ENCODE data around the gene APLP2. TPM values are rescaled to one million over a fixed set of nuclear protein-coding genes. Genes with fewer than 3 reads are reported as not detected.

APLP2 gene
- total and polyA plus RNA-seq, 5 donors from 2014 or later = 53.3 to 86.6 (median 73.9) TPM

GRCh38 chr11:130110339-130111108 is 40.8 kb downstream of the APLP2 start:
- peaks cover 30% of the 10 kb centered on the region for H3K36me3 ChIP-seq (ENCODE audit: control insufficient read depth, insufficient read depth, low read length)

GRCh38 chr11:130112071-130112830 is 42.6 kb downstream of the APLP2 start:
- no peak overlapping the region for H3K4me3 Mint-ChIP-seq
- no peaks in the 10 kb centered on the region for H3K4me1 ChIP-seq (ENCODE audit: control insufficient read depth, insufficient read depth, low read length, poor library complexity, severe bottlenecking)
- peaks cover 0 to 2% (median 0%) of the 10 kb centered on the region in 7 donors for H3K9me3 Mint-ChIP-seq
- no peaks in the 10 kb centered on the region for H3K9me3 ChIP-seq (ENCODE audit: control insufficient read depth in 2 of 2, low read length in 2 of 2)
- H3K36me3 ChIP-seq (ENCODE audit: control insufficient read depth, insufficient read depth, low read length) = peaks cover 30% of the 10 kb centered on the region
- H3K27ac ChIP-seq (ENCODE audit: insufficient read depth, low read length, poor library complexity, severe bottlenecking) = no peak overlapping the region
- peaks cover 0 to 10% (median 3%) of the 10 kb centered on the region in 4 donors for H3K4me1 Mint-ChIP-seq
- no peaks in the 10 kb centered on the region for H3K27me3 Mint-ChIP-seq
- DNase-seq (no peak), ATAC-seq (ENCODE audit: low read depth in 2 of 2) (no peak)
- H3K27ac Mint-ChIP-seq = no peak overlapping the region
- H3K27me3 ChIP-seq (ENCODE audit: control insufficient read depth, insufficient read depth, low read length) = no peaks in the 10 kb centered on the region
- peaks cover 46% of the 10 kb centered on the region for H3K36me3 Mint-ChIP-seq
- no peak overlapping the region for H3K4me3 ChIP-seq (ENCODE audit: low read depth, low read length)

More at GRCh38 chr11:130110339-130111108, 40.8 kb downstream of the APLP2 start:
- peaks cover 0 to 2% (median 0%) of the 10 kb centered on the region in 7 donors for H3K9me3 Mint-ChIP-seq
- no peak overlapping the region for H3K4me3 Mint-ChIP-seq
- H3K9me3 ChIP-seq (ENCODE audit: control insufficient read depth in 2 of 2, low read length in 2 of 2) = no peaks in the 10 kb centered on the region
- no peak overlapping the region for H3K27ac Mint-ChIP-seq
- H3K27me3 ChIP-seq (ENCODE audit: control insufficient read depth, insufficient read depth, low read length) = no peaks in the 10 kb centered on the region
- no peak overlapping the region for H3K4me3 ChIP-seq (ENCODE audit: low read depth, low read length)
- H3K4me1 Mint-ChIP-seq = peaks cover 0 to 14% (median 4%) of the 10 kb centered on the region in 4 donors
- DNase-seq (no peak), ATAC-seq (ENCODE audit: low read depth in 2 of 2) (no peak)
- no peaks in the 10 kb centered on the region for H3K4me1 ChIP-seq (ENCODE audit: control insufficient read depth, insufficient read depth, low read length, poor library complexity, severe bottlenecking)
- H3K36me3 Mint-ChIP-seq = peaks cover 57% of the 10 kb centered on the region
- no peak overlapping the region for H3K27ac ChIP-seq (ENCODE audit: insufficient read depth, low read length, poor library complexity, severe bottlenecking)
- no peaks in the 10 kb centered on the region for H3K27me3 Mint-ChIP-seq

DNA sequence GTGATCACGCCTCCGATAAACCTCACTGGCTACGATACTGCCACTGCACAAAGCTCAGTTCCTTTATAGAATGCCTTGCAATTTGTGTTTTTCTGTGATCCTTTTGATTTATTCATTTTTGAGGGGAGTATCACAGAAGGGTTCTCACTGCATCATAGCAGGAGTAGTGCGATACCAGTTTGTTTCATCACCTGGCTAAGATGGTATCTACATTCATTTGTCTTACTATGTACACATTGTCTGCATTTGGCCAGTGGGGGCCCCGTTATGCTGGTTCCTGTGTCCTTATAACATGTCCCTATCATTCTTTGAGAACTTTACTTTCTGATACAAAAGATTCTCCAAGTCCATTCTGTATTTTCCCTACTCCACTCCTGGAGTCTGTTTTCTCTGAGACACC is 44.6 kb downstream of the APLP2 start:
- Mint-ChIP-seq H3K27me3 (no peaks in the 10 kb centered on the region), H3K4me3 (no peak overlapping the region), H3K27ac (peak overlapping the region in 1 of 3 donors; percentile 40), H3K4me1 (peaks cover 5 to 20% (median 14%) of the 10 kb centered on the region in 4 donors), H3K9me3 (no peaks in the 10 kb centered on the region), H3K36me3 (peaks cover 41% of the 10 kb centered on the region)
- no peaks in the 10 kb centered on the region for H3K9me3 ChIP-seq (ENCODE audit: control insufficient read depth in 2 of 2, low read length in 2 of 2)
- H3K4me3 ChIP-seq (ENCODE audit: low read depth, low read length) = no peak overlapping the region
- no peak for ATAC-seq (ENCODE audit: low read depth in 2 of 2)
- H3K27ac ChIP-seq (ENCODE audit: insufficient read depth, low read length, poor library complexity, severe bottlenecking) = no peak overlapping the region
- peaks cover 30% of the 10 kb centered on the region for H3K36me3 ChIP-seq (ENCODE audit: control insufficient read depth, insufficient read depth, low read length)
- peaks cover 17% of the 10 kb centered on the region for H3K4me1 ChIP-seq (ENCODE audit: control insufficient read depth, insufficient read depth, low read length, poor library complexity, severe bottlenecking)
- no peak for DNase-seq
- H3K27me3 ChIP-seq (ENCODE audit: control insufficient read depth, insufficient read depth, low read length) = no peaks in the 10 kb centered on the region

DNA sequence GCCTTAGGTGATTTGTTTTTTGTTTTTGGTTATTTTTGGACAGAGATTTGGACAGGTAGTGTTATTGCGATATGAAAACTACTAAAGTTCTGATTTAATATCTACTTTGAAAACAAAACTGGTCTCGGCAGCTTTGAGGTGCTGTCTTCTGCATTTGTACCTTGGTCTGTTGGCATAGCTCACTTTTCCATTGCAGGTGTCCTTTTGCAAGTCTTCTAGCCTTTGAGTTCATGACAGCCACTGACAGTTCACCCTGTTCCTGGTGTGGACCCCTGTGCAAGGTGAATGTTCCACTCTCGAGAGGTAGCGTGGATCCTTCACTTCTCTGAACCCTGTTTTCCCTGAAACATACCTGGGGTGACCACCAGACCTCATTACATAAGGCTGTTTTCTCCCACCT is 45.0 kb downstream of the APLP2 start:
- H3K27me3 Mint-ChIP-seq = no peaks in the 10 kb centered on the region
- no peak overlapping the region for H3K4me3 ChIP-seq (ENCODE audit: low read depth, low read length)
- H3K27me3 ChIP-seq (ENCODE audit: control insufficient read depth, insufficient read depth, low read length) = no peaks in the 10 kb centered on the region
- H3K4me3 Mint-ChIP-seq = no peak overlapping the region
- H3K27ac ChIP-seq (ENCODE audit: insufficient read depth, low read length, poor library complexity, severe bottlenecking) = no peak overlapping the region
- H3K36me3 Mint-ChIP-seq = peaks cover 39% of the 10 kb centered on the region
- H3K4me1 ChIP-seq (ENCODE audit: control insufficient read depth, insufficient read depth, low read length, poor library complexity, severe bottlenecking) = peaks cover 18% of the 10 kb centered on the region
- no peak for ATAC-seq (ENCODE audit: low read depth in 2 of 2)
- no peak for DNase-seq
- H3K36me3 ChIP-seq (ENCODE audit: control insufficient read depth, insufficient read depth, low read length) = peaks cover 30% of the 10 kb centered on the region
- H3K27ac Mint-ChIP-seq = no peak overlapping the region
- H3K9me3 Mint-ChIP-seq = no peaks in the 10 kb centered on the region
- peaks cover 9 to 24% (median 19%) of the 10 kb centered on the region in 4 donors for H3K4me1 Mint-ChIP-seq
- no peaks in the 10 kb centered on the region for H3K9me3 ChIP-seq (ENCODE audit: control insufficient read depth in 2 of 2, low read length in 2 of 2)

- peaks cover 9 to 26% (median 21%) of the 10 kb centered on the region in 4 donors for H3K4me1 Mint-ChIP-seq
- ATAC-seq (ENCODE audit: low read depth in 2 of 2) (no peak), DNase-seq (no peak)
- no peak overlapping the region for H3K27ac ChIP-seq (ENCODE audit: insufficient read depth, low read length, poor library complexity, severe bottlenecking)
- H3K9me3 ChIP-seq (ENCODE audit: control insufficient read depth in 2 of 2, low read length in 2 of 2) = no peaks in the 10 kb centered on the region
- H3K27me3 Mint-ChIP-seq = no peaks in the 10 kb centered on the region
- no peak overlapping the region for H3K4me3 Mint-ChIP-seq
- no peak overlapping the region for H3K4me3 ChIP-seq (ENCODE audit: low read depth, low read length)
- H3K9me3 Mint-ChIP-seq = no peaks in the 10 kb centered on the region
- H3K27me3 ChIP-seq (ENCODE audit: control insufficient read depth, insufficient read depth, low read length) = no peaks in the 10 kb centered on the region
- peaks cover 18% of the 10 kb centered on the region for H3K4me1 ChIP-seq (ENCODE audit: control insufficient read depth, insufficient read depth, low read length, poor library complexity, severe bottlenecking)
- peaks cover 34% of the 10 kb centered on the region for H3K36me3 Mint-ChIP-seq
- H3K27ac Mint-ChIP-seq = no peak overlapping the region
- peaks cover 28% of the 10 kb centered on the region for H3K36me3 ChIP-seq (ENCODE audit: control insufficient read depth, insufficient read depth, low read length)
Measured at GRCh38 chr11:130115218-130115617, 45.5 kb downstream of the APLP2 start.

GRCh38 chr11:130118165-130118564 is 48.5 kb downstream of the APLP2 start:
- H3K27ac ChIP-seq (ENCODE audit: insufficient read depth, low read length, poor library complexity, severe bottlenecking) = no peak overlapping the region
- H3K27me3 Mint-ChIP-seq = no peaks in the 10 kb centered on the region
- DNase-seq = peak in 1 of 3 donors; percentile 38
- peaks cover 25% of the 10 kb centered on the region for H3K36me3 Mint-ChIP-seq
- peaks cover 9 to 47% (median 36%) of the 10 kb centered on the region in 4 donors for H3K4me1 Mint-ChIP-seq
- H3K27me3 ChIP-seq (ENCODE audit: control insufficient read depth, insufficient read depth, low read length) = no peaks in the 10 kb centered on the region
- peaks cover 14% of the 10 kb centered on the region for H3K36me3 ChIP-seq (ENCODE audit: control insufficient read depth, insufficient read depth, low read length)
- H3K9me3 Mint-ChIP-seq = no peaks in the 10 kb centered on the region
- peaks cover 30% of the 10 kb centered on the region for H3K4me1 ChIP-seq (ENCODE audit: control insufficient read depth, insufficient read depth, low read length, poor library complexity, severe bottlenecking)
- H3K9me3 ChIP-seq (ENCODE audit: control insufficient read depth in 2 of 2, low read length in 2 of 2) = no peaks in the 10 kb centered on the region
- no peak overlapping the region for H3K4me3 Mint-ChIP-seq
- H3K4me3 ChIP-seq (ENCODE audit: low read depth, low read length) = no peak overlapping the region
- ATAC-seq (ENCODE audit: low read depth in 2 of 2) = no peak
- no peak overlapping the region for H3K27ac Mint-ChIP-seq

DNA sequence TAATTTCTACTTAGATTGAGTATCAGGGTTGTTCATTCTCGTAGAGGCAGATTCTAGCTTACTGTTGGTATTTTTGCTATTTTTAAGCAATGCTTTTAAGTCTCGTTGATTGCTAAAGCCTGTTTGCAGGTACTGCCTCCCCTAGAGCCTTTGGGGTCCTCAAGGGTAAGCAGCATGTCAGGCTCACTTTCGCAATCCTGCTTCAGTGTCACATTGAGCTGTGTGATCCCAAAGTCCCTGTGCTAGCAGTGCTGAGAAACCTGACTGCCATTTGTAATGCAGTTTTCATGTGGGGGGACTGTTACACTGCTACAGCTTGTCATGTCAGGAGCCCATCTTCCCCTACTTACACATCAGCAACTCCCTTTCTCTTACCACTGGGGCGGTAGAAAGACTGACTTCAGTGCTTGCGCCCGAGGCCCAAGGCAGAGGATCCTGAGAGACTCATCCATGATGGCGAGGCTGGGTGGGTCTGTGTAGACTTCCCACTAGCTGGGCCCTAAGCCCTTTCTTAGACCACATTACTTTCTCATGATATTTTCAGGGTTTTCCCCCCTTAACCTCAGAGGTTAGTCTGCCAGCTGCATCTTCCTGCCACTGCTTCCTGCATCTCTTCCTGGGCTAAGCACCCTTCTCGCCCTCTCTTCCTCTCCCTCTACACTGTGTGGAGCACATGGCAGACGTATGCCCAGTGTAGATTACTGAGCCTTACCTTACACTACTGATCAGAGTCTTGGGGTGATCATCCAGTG is 49.1 kb downstream of the APLP2 start:
- no peaks in the 10 kb centered on the region for H3K9me3 Mint-ChIP-seq
- DNase-seq (peak in 1 of 3 donors; percentile 34), ATAC-seq (ENCODE audit: low read depth in 2 of 2) (peak; percentile 34 to 48)
- peaks cover 9 to 47% (median 36%) of the 10 kb centered on the region in 4 donors for H3K4me1 Mint-ChIP-seq
- H3K4me3 ChIP-seq (ENCODE audit: low read depth, low read length) = no peak overlapping the region
- H3K4me3 Mint-ChIP-seq = peak overlapping the region in 2 of 4 donors; percentile 36 to 51
- peaks cover 30% of the 10 kb centered on the region for H3K4me1 ChIP-seq (ENCODE audit: control insufficient read depth, insufficient read depth, low read length, poor library complexity, severe bottlenecking)
- no peaks in the 10 kb centered on the region for H3K27me3 Mint-ChIP-seq
- H3K27me3 ChIP-seq (ENCODE audit: control insufficient read depth, insufficient read depth, low read length) = no peaks in the 10 kb centered on the region
- H3K27ac Mint-ChIP-seq = peak overlapping the region in 2 of 3 donors; percentile 3 to 48
- H3K27ac ChIP-seq (ENCODE audit: insufficient read depth, low read length, poor library complexity, severe bottlenecking) = no peak overlapping the region
- no peaks in the 10 kb centered on the region for H3K9me3 ChIP-seq (ENCODE audit: control insufficient read depth in 2 of 2, low read length in 2 of 2)
- H3K36me3 ChIP-seq (ENCODE audit: control insufficient read depth, insufficient read depth, low read length) = peaks cover 18% of the 10 kb centered on the region
- peaks cover 27% of the 10 kb centered on the region for H3K36me3 Mint-ChIP-seq

Data from CD4-positive, CD25-positive, alpha-beta regulatory T cell (primary cell).